Measurements from ENCODE around the gene KRTAP13-4. TPM values are rescaled to one million over a fixed set of nuclear protein-coding genes. Genes with fewer than 3 reads are reported as not detected.

The KRTAP13-4 gene
- total and polyA plus RNA-seq, 2 donors (not counting 1 experiment from before 2014, with no cell fraction given): not detected

- POLR2A ChIA-PET: no interaction called here
- Histone ChIP-seq H3K9me3 (ENCODE audit: control extremely low read depth in 1 of 3, control insufficient read depth in 2 of 3, insufficient read depth in 1 of 3, low read length in 2 of 3) (peaks cover 0 to 3% (median 0%) of the 10 kb centered on the region in 3 donors), H3K27me3 (replicated peaks in 1 of 4; ENCODE audit: control extremely low read depth in 1 of 4, control insufficient read depth in 3 of 4, insufficient read depth in 4 of 4, low read length in 3 of 4) (no peaks in the 10 kb centered on the region), H3K4me1 (ENCODE audit: control insufficient read depth in 2 of 2, insufficient read depth in 2 of 2, low read length in 2 of 2) (no peaks in the 10 kb centered on the region), H3K9ac (ENCODE audit: low read length) (no peak within 1 kb of the TSS), H2AFZ (ENCODE audit: insufficient read depth, low read depth, low read length, poor library complexity, severe bottlenecking) (no peak within 1 kb of the TSS), H3K79me2 (ENCODE audit: control insufficient read depth, insufficient read depth, low read length) (no peaks in the 10 kb centered on the region), H3K4me2 (replicated peaks; ENCODE audit: low read depth, low read length, poor library complexity, severe bottlenecking) (no peak within 1 kb of the TSS), H4K20me1 (ENCODE audit: control insufficient read depth, insufficient read depth, low read length, poor library complexity, severe bottlenecking) (no peaks in the 10 kb centered on the region), H3K36me3 (replicated peaks in 1 of 2; ENCODE audit: control extremely low read depth in 1 of 2, control insufficient read depth in 1 of 2, extremely low read depth in 1 of 2, insufficient read depth in 2 of 2, low read length in 1 of 2) (no peaks in the 10 kb centered on the region), H3K27ac (ENCODE audit: low read length in 2 of 2) (no peak within 1 kb of the TSS), H3K4me3 (ENCODE audit: control extremely low read depth in 1 of 5, extremely low read depth in 1 of 5, insufficient read depth in 1 of 5, low read depth in 2 of 5, low read length in 4 of 5) (no peak within 1 kb of the TSS)
- intact Hi-C loops (cut with micrococcal nuclease): no loop called here
- no peak within 1 kb of the TSS for H3K4me3 Mint-ChIP-seq
- no peak for TF ChIP-seq EZH2 (IDR thresholded peaks at IDR 0.05; ENCODE audit: borderline replicate concordance, insufficient read depth, low read depth, low read length, poor library complexity, severe bottlenecking)
- no peak for TF ChIP-seq CTCF (IDR thresholded peaks at IDR 0.05)
- WGBS (ENCODE audit: insufficient coverage): 100% methylated on average over 1 of the region's 5 CpGs
- no peak for ATAC-seq (ENCODE audit: low read depth)
- no peaks in the 10 kb centered on the region for H3K27me3 Mint-ChIP-seq
- no peaks in the 10 kb centered on the region for H3K4me1 Mint-ChIP-seq
- no peak within 1 kb of the TSS for H3K27ac Mint-ChIP-seq
- no peak for DNase-seq
- CTCF ChIA-PET: no interaction called here
- H3K9me3 Mint-ChIP-seq (ENCODE audit: insufficient read depth): no peaks in the 10 kb centered on the region
Observed at GRCh38 chr21:30439975-30440374, 10.0 kb downstream of the KRTAP13-4 start, which contains the start of gene KRTAP15-1. KRTAP15-1 (plus strand) TSS chr21:30440275; CDS start chr21:30440328, 53 bp downstream.

GRCh38 chr21:30443226-30443625, 13.2 kb downstream of the KRTAP13-4 start:
- Histone ChIP-seq H3K79me2 (ENCODE audit: control insufficient read depth, insufficient read depth, low read length) (no peaks in the 10 kb centered on the region), H3K4me2 (replicated peaks; ENCODE audit: low read depth, low read length, poor library complexity, severe bottlenecking) (no peak overlapping the region), H3K4me3 (ENCODE audit: control extremely low read depth in 1 of 5, extremely low read depth in 1 of 5, insufficient read depth in 1 of 5, low read depth in 2 of 5, low read length in 4 of 5) (no peak overlapping the region), H3K4me1 (ENCODE audit: control insufficient read depth in 2 of 2, insufficient read depth in 2 of 2, low read length in 2 of 2) (no peaks in the 10 kb centered on the region), H3K9me3 (ENCODE audit: control extremely low read depth in 1 of 3, control insufficient read depth in 2 of 3, insufficient read depth in 1 of 3, low read length in 2 of 3) (no peaks in the 10 kb centered on the region), H3K27me3 (replicated peaks in 1 of 4; ENCODE audit: control extremely low read depth in 1 of 4, control insufficient read depth in 3 of 4, insufficient read depth in 4 of 4, low read length in 3 of 4) (no peaks in the 10 kb centered on the region), H3K9ac (ENCODE audit: low read length) (no peak overlapping the region), H4K20me1 (ENCODE audit: control insufficient read depth, insufficient read depth, low read length, poor library complexity, severe bottlenecking) (no peaks in the 10 kb centered on the region), H3K27ac (ENCODE audit: low read length in 2 of 2) (no peak overlapping the region), H3K36me3 (replicated peaks in 1 of 2; ENCODE audit: control extremely low read depth in 1 of 2, control insufficient read depth in 1 of 2, extremely low read depth in 1 of 2, insufficient read depth in 2 of 2, low read length in 1 of 2) (no peaks in the 10 kb centered on the region), H2AFZ (ENCODE audit: insufficient read depth, low read depth, low read length, poor library complexity, severe bottlenecking) (no peak overlapping the region)
- Mint-ChIP-seq H3K27ac (no peak overlapping the region), H3K4me3 (no peak overlapping the region), H3K4me1 (no peaks in the 10 kb centered on the region), H3K9me3 (ENCODE audit: insufficient read depth) (peaks cover 2% of the 10 kb centered on the region), H3K27me3 (no peaks in the 10 kb centered on the region)
- TF ChIP-seq EZH2 (IDR thresholded peaks at IDR 0.05; ENCODE audit: borderline replicate concordance, insufficient read depth, low read depth, low read length, poor library complexity, severe bottlenecking): no peak
- TF ChIP-seq CTCF (IDR thresholded peaks at IDR 0.05): no peak
- intact Hi-C loops (cut with micrococcal nuclease): no loop called here
- CTCF ChIA-PET: no interaction called here
- DNase-seq (no peak), ATAC-seq (ENCODE audit: low read depth) (no peak)
- POLR2A ChIA-PET: no interaction called here
